K562 (cell line): Measurements from ENCODE around the gene IMMP2L. TPM values are rescaled to one million over a fixed set of nuclear protein-coding genes. Genes with fewer than 3 reads are reported as not detected.

ENCODE experiments used
- ARID4B ChIP-seq: sonication (generic); formaldehyde crosslinking; IDR thresholded peaks from 2 replicates; pipeline ENCODE4 v1.8.0; 2022; ENCODE audit warnings: mild to moderate bottlenecking, missing genetic modification reagents
- BCL6 ChIP-seq: fragments of 250-450 bp; sonication (Bioruptor Pico); IDR thresholded peaks from 2 replicates; pipeline ENCODE4 v1.4.0; 2020
- CREBBP ChIP-seq: IDR thresholded peaks from one replicate; pipeline ENCODE4 v1.6.1; 2012; ENCODE audit warnings: low read depth, mild to moderate bottlenecking, control low read depth, inconsistent platforms, low read length
- ELK3 ChIP-seq: fragments of 450-650 bp; formaldehyde crosslinking; IDR thresholded peaks from 2 replicates; pipeline ENCODE4 v1.4.0; 2020; ENCODE audit warnings: mild to moderate bottlenecking
- ESRRB ChIP-seq: fragments of 250-450 bp; sonication (Bioruptor Pico); IDR thresholded peaks from 2 replicates; pipeline ENCODE4 v1.5.0; 2020; ENCODE audit warnings: mild to moderate bottlenecking, moderate library complexity, borderline replicate concordance
- KLF16 ChIP-seq: IDR thresholded peaks from 2 replicates; pipeline ENCODE4 v1.6.1; 2016; ENCODE audit warnings: antibody characterized with exemption
- MAZ ChIP-seq, 2 experiments: fragments of 450-650 bp in 1 of 2; sonication (generic) in 1 of 2; formaldehyde crosslinking; IDR thresholded peaks in 1 of 2; conservative IDR thresholded peaks in 1 of 2; 2 replicates each; pipeline versions ENCODE4 v1.4.0 to v1.5.0; 2020; ENCODE audit warnings: mild to moderate bottlenecking in 1 of 2, missing genetic modification reagents in 1 of 2
- PATZ1 ChIP-seq: fragments of 250-450 bp; sonication (Bioruptor Pico); IDR thresholded peaks from 2 replicates; pipeline ENCODE4 v1.5.0; 2020; ENCODE audit warnings: mild to moderate bottlenecking, borderline replicate concordance
- PHB2 ChIP-seq: fragments of 450-650 bp; IDR thresholded peaks from 2 replicates; pipeline ENCODE4 v1.6.1; 2017; ENCODE audit warnings: low read depth
- SMARCA5 ChIP-seq: fragments of 450-650 bp; IDR thresholded peaks from 2 replicates; pipeline ENCODE4 v1.6.1; 2016
- SRSF9 ChIP-seq: fragments of 200-400 bp; formaldehyde crosslinking; IDR thresholded peaks from 2 replicates; pipeline ENCODE4 v1.6.1; 2017; ENCODE audit warnings: low read depth, low read length, borderline replicate concordance
- ZBTB1 ChIP-seq: sonication (generic); formaldehyde crosslinking; IDR thresholded peaks from 2 replicates; pipeline ENCODE4 v1.8.1; 2023; ENCODE audit warnings: missing genetic modification reagents, low read depth, mild to moderate bottlenecking, borderline replicate concordance
- ZBTB2 ChIP-seq: fragments of 450-650 bp; IDR thresholded peaks from 2 replicates; pipeline ENCODE4 v1.6.1; 2016; ENCODE audit warnings: antibody characterized with exemption
- ZNF280A ChIP-seq: fragments of 450-650 bp; IDR thresholded peaks from 2 replicates; pipeline ENCODE4 v1.6.1; 2018; ENCODE audit warnings: mild to moderate bottlenecking, low read depth; ENCODE audit not compliant: partially characterized antibody
- polyA plus RNA-seq, 8 experiments: library from polyadenylated mRNA; depleted of rRNA in 4 of 8; stranded (reverse) in 5 of 8; unstranded in 3 of 8; fragments of >200 nt; fragmentation: Nextera tagmentation in 2 of 8; fragmentation: Illumina TruSeq in 1 of 8; extraction: Ambion mirVana in 2 of 8; extraction: Trizol in 1 of 8; gene quantifications; 2 replicates each; pipeline versions ENCODE4 v1.2.1 to v1.2.3, GENCODE V29; 2011 to 2014; ENCODE audit warnings: inconsistent platforms in 1 of 8, missing spikeins in 1 of 8
- total RNA-seq, 7 experiments: library from RNA; depleted of rRNA in 6 of 7; stranded (reverse); fragments of >200 nt in 6 of 7; fragmentation: Illumina TruSeq in 2 of 7; extraction: Trizol in 2 of 7; gene quantifications; 2 replicates each; pipeline versions ENCODE4 v1.2.1 to v1.2.3, GENCODE V29; 2011 to 2021; ENCODE audit warnings: low replicate concordance in 1 of 7

IMMP2L gene
- total and polyA plus RNA-seq, 9 of the 15 experiments (the other 6 are each of a cell fraction or from before 2014, with no cell fraction given) = 29.7 to 116 (median 53.0) TPM

- TF ChIP-seq SRSF9 (no peak), CREBBP (no peak), ZBTB2 (peak; percentile 74; the same call in 1 of the 2 replicates), PHB2 (no peak), MAZ (CRISPR knock-in tag; conservative IDR thresholded peaks at IDR 0.05 in 1 of 2, IDR thresholded peaks at IDR 0.05 in 1 of 2) (peak; percentile 84 to 93), ZNF280A (no peak), PATZ1 (CRISPR knock-in tag) (0 out of 2 replicates have a peak, but pooled peaks have one; percentile 15), ZBTB1 (peak; percentile 82), KLF16 (no peak), ARID4B (peak; percentile 83; the same call in 1 of the 2 replicates), ESRRB (CRISPR knock-in tag) (peak; percentile 74; the same call in 1 of the 2 replicates), BCL6 (CRISPR knock-in tag) (no peak), SMARCA5 (peak; percentile 84; the same call in 1 of the 2 replicates), ELK3 (CRISPR knock-in tag) (no peak)
Observed at GRCh38 chr7:111561904-111562732, at the start of gene IMMP2L (continued).
